Erythroblast (primary cell): Measurements from ENCODE around the gene SLC13A3.

ENCODE experiments used
- GATA1 ChIP-seq: IDR thresholded peaks from 2 replicates; pipeline ENCODE4 v1.6.1; 2011; ENCODE audit warnings: low read depth, mild to moderate bottlenecking, control low read depth, low read length, moderate library complexity
- POLR2A ChIP-seq: IDR thresholded peaks from 2 replicates; pipeline ENCODE4 v1.6.1; 2011; ENCODE audit warnings: mild to moderate bottlenecking, low read length

- no peak for TF ChIP-seq POLR2A
- no peak for TF ChIP-seq GATA1
These were observed 87.9 kb downstream of the SLC13A3 start for GRCh38 chr20:46563170-46563859.
